OCI-LY3 (cell line): ENCODE measurements around the gene GOLGA6L9.
"Not testable (repeated sequence)": the region's sequence is repeated elsewhere in the genome, so short reads cannot be mapped to it uniquely, and the experiment has no call there.

ENCODE experiments used
- CTCF ChIP-seq: fragments of 200-600, 300-600 bp; sonication (generic); IDR thresholded peaks from 2 replicates; pipeline ENCODE4 v1.5.1; 2014; ENCODE audit warnings: antibody characterized with exemption, low read length, low read depth
- EZH2phosphoT487 ChIP-seq: fragments of 200-600 bp; shearing (Covaris generic); IDR thresholded peaks from 2 replicates; pipeline ENCODE4 v1.6.1; 2018; ENCODE audit warnings: antibody characterized with exemption, mixed run types, low read depth

- not testable (repeated sequence) for TF ChIP-seq CTCF, EZH2phosphoT487
These were observed 9.1 kb upstream of the GOLGA6L9 start for GRCh38 chr15:82420516-82420915.
